ENCODE measurements around the gene ID2.

The ID2 gene

DNA sequence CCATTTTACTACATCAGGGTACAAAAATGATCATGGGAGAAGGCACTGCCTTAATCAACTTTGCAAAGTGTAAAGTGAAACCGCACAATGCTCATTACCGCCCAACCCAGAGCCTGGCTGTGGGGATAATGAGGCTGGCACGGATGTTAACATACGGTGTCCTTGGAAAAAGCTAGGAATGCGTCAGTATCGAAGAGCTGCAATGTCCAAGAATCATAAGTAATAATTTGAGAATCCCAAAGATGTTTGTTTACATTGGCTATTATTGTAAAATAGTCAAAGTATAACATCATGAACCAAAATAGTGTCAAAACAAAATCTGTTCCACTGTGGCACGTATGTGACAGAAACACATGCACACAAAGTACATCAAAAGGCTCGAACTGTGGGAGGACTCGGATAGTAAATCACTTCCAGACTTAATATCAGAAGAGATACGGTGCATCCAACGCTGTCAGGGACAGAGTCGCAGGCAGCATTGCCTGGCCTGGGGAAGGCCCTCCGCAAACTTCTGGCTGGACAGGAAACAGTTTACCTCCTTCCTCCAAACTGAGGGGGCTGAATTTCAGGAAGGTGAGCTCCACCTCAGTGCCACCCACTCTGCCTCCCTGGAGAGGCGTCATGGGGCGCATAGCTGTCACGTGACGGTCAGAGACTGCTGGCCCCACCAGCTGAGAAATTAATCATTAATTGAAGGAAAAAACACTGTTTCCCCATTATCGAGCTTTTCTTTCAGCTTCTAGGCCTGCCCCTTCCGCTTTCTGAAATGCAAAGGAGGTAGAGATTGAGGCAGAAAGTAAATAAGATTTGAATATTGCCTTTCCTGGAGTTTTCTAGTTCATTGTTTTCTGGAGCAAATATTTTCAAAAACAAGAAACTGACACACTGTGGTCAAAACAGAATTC is 1.8 kb upstream of the ID2 start:
- peaks cover 75% of the 10 kb centered on the region for H3K4me1 Mint-ChIP-seq (ENCODE audit: low read depth)
- peak overlapping the region; percentile 77 for H3K4me3 Mint-ChIP-seq
- no peaks in the 10 kb centered on the region for H3K9me3 Mint-ChIP-seq
- H3K27me3 Mint-ChIP-seq: peaks cover 34% of the 10 kb centered on the region
- intact Hi-C loops (cut with micrococcal nuclease): loop anchor here (5.0 to 10.0 kb wide), 2 partner anchors 133 to 375 kb away; no protein-coding TSS in a partner anchor
- peaks cover 13% of the 10 kb centered on the region for H3K36me3 Mint-ChIP-seq (ENCODE audit: low read depth)
- H3K27ac Mint-ChIP-seq: peak overlapping the region; percentile 82

DNA sequence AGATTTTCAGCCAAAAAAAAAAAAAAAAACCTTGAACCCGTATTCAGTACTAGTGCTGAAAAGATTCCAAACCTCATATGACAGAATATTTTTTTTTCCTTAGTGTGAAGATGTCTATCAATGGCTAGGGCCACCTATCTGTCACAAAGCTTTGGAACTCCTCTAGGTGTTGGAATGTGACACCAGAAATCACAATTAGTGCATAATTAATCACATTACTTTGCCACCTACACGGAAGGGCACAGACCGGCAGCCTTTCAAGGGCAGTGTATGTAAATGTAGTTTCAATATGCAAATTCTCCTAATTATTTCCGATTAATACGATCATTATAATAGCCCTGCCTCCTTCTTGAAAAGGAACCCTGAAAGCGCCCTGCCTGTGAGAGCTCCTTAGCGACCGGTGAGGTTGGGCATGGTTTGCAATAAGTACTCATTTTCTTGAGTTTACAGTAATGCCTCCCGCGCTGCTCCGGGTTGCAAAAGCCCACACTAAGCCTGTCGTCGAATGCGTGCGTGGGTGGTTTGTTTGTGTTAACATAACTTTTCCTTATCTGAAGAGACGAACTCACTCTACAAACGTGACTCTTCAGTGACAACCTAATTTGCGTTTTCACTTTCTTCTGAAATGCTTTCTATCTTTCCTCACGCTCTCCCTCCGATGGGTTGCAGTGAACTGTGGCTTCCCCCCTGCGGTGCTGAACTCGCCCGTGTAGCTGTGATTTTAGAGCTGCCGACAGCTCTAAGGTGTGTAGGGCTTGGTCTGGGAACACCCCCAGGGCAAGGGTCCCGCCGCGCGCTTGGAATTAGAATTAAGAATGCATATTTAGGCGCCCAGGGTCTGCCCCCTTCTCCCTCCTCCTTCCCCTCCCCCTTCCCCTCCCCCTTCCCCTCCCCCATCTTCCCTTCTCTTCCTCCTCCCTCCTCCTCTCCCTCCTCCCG is 765 bp upstream of the ID2 start:
- intact Hi-C loops (cut with micrococcal nuclease): loop anchor here (5.0 to 10.0 kb wide), 2 partner anchors 134 to 376 kb away; no protein-coding TSS in a partner anchor
- peaks cover 24% of the 10 kb centered on the region for H3K27me3 Mint-ChIP-seq
- peaks cover 75% of the 10 kb centered on the region for H3K4me1 Mint-ChIP-seq (ENCODE audit: low read depth)
- H3K36me3 Mint-ChIP-seq (ENCODE audit: low read depth): peaks cover 13% of the 10 kb centered on the region
- peak overlapping the region; percentile 95 for H3K4me3 Mint-ChIP-seq
- H3K9me3 Mint-ChIP-seq: no peaks in the 10 kb centered on the region
- H3K27ac Mint-ChIP-seq: peak overlapping the region; percentile 94

DNA sequence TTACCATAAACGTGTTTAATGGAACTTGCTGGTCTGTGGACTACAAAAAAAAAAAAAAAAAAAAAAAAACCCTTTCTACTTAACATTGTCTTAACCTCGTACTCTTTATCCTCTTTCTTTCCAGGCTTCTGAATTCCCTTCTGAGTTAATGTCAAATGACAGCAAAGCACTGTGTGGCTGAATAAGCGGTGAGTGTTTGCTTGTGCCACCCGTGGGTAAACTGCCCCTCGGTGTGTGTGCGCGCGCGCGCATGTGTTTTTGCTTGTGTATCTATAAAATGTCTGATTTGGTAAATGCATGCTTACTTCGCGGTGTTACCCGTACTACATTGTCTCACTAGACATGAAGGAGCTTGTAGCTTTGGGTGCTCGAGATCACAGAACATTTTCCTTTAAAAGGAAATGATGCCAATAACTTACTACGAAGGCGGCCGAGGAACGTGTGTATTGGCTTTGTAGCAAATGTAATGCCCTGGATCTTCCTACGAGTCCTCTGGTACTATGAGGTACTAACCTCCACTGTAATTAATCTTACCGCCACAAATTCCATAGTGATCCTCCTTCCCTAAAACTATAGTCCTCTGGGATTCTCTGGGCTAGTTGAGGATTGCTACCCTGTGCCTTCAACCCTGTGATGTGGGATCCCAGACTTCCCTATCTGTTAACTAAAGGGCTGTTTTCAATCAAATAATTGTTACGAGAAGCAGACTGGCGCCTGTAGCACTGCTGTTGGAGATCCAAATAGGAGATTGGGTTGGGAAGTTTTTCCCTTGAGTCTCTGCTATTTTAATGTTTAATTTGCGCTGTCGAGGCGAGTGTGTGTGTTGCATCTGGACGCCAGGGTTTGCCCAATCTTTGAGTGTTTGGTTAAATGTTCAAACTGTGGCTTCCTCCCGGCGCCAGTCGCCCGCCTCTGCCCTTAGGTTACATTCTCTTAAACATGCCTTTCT is 1.1 kb downstream of the ID2 start:
- peak overlapping the region; percentile 94 for H3K27ac Mint-ChIP-seq
- no peaks in the 10 kb centered on the region for H3K9me3 Mint-ChIP-seq
- intact Hi-C loops (cut with micrococcal nuclease): loop anchor here (2.0 to 10.0 kb wide), 3 partner anchors 106 to 378 kb away; no protein-coding TSS in a partner anchor
- H3K27me3 Mint-ChIP-seq: peaks cover 5% of the 10 kb centered on the region
- peak overlapping the region; percentile 95 for H3K4me3 Mint-ChIP-seq
- peaks cover 13% of the 10 kb centered on the region for H3K36me3 Mint-ChIP-seq (ENCODE audit: low read depth)
- peaks cover 57% of the 10 kb centered on the region for H3K4me1 Mint-ChIP-seq (ENCODE audit: low read depth)

DNA sequence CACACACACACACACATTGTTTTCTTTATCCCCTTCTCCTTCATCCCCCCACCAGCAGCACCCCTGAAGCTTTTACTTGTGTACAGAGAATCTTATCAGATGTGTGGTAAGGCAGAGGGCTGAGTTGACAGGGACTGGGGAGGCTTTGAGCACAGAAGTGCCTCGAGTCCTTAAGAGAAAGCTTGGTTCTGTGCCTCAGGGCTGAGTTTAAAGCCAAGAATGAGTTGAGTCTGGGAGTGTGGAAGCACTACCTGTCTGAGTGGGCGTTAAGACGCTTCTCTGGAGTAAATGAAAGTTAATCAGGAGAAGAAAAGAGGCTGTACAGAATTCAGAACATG is 2.7 kb downstream of the ID2 start:
- Mint-ChIP-seq H3K36me3 (ENCODE audit: low read depth) (peaks cover 13% of the 10 kb centered on the region), H3K4me3 (peak overlapping the region; percentile 85), H3K4me1 (ENCODE audit: low read depth) (peaks cover 45% of the 10 kb centered on the region), H3K27ac (peak overlapping the region; percentile 84), H3K27me3 (no peaks in the 10 kb centered on the region), H3K9me3 (no peaks in the 10 kb centered on the region)
- intact Hi-C loops (cut with micrococcal nuclease): loop anchor here (2.0 to 10.0 kb wide), 3 partner anchors 137 to 380 kb away; no protein-coding TSS in a partner anchor

DNA sequence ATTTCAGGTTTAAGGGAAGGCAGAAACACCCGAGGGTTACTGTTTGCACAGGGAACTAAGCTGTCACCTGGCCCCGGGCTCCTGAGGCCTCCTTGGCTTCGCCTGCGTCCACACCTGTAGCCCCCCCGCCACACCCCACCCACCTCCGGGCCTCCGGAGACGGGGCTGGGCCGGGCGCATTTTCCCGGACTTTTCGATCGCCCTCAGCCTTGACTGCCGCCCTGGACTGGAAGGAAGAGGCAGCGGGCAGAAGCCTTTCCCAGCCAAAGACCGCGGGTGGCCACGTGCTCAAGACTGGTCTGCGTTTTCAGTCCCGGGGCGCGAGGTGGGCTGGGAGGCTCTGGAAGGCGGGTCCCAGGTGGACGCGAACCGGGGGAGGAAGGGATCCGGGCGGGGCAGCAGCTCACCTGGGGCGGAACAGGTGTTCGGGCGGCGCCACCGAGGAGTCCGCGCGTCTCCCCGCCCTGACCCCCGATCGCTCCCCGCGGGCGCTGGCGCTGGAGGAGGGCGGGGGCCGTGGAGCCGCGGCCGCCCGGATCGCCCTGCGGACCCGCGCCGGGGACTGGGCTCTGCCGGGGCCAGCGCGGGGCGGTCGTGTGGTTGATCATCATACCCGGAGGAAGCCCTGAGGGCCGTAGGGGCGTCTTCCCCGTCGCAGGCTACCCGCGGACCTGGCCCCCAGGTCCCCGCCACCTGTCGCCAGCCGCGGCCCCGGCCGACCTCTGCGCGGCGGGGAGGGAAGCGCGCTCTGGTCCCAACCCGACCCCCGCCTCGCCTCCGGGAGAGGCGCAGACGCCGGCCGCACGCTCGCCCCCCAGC is 3.2 kb downstream of the ID2 start:
- H3K27ac Mint-ChIP-seq: peak overlapping the region; percentile 84
- H3K36me3 Mint-ChIP-seq (ENCODE audit: low read depth): peaks cover 13% of the 10 kb centered on the region
- no peaks in the 10 kb centered on the region for H3K9me3 Mint-ChIP-seq
- intact Hi-C loops (cut with micrococcal nuclease): loop anchor here (2.0 to 10.0 kb wide), 6 partner anchors 138 to 1588 kb away; no protein-coding TSS in a partner anchor
- peaks cover 39% of the 10 kb centered on the region for H3K4me1 Mint-ChIP-seq (ENCODE audit: low read depth)
- peaks cover 3% of the 10 kb centered on the region for H3K27me3 Mint-ChIP-seq
- H3K4me3 Mint-ChIP-seq: peak overlapping the region; percentile 85

DNA sequence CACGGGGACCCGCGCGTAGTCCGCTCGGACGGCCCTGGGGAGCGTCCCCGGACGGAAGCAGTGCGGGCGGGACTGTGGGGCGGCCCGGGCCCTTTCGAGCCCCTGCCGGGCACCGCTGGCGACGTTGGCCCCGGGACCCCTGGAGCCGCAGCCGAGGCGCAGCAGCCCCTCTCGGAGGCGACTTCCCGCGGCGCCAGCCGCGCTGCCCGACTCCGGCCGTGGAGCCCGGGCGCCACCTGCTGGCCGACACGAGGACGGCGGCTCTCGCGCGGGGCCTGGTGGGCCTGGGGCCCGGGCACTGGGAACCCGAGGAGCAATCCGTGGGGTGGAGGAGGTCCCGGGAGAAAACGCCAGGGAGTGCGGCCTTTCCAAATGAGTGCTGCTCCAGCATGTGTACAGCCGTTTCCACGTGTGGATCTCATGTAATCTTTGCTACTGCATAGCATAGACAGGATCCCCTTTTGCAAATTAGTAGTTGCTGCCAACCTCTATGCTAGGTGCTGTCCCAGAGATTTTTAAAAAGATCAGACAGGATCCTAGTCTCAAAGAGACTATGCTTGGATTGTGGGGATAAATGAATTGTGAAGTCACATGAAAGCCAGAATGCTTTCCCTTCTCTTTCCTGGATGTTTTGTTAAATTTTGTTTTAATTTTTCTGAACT is 4.0 kb downstream of the ID2 start:
- peaks cover 3% of the 10 kb centered on the region for H3K27me3 Mint-ChIP-seq
- H3K36me3 Mint-ChIP-seq (ENCODE audit: low read depth): peaks cover 13% of the 10 kb centered on the region
- peak overlapping the region; percentile 85 for H3K4me3 Mint-ChIP-seq
- H3K27ac Mint-ChIP-seq: no peak overlapping the region
- no peaks in the 10 kb centered on the region for H3K9me3 Mint-ChIP-seq
- intact Hi-C loops (cut with micrococcal nuclease): loop anchor here (2.0 to 10.0 kb wide), 6 partner anchors 161 to 1589 kb away; no protein-coding TSS in a partner anchor
- H3K4me1 Mint-ChIP-seq (ENCODE audit: low read depth): peaks cover 35% of the 10 kb centered on the region

DNA sequence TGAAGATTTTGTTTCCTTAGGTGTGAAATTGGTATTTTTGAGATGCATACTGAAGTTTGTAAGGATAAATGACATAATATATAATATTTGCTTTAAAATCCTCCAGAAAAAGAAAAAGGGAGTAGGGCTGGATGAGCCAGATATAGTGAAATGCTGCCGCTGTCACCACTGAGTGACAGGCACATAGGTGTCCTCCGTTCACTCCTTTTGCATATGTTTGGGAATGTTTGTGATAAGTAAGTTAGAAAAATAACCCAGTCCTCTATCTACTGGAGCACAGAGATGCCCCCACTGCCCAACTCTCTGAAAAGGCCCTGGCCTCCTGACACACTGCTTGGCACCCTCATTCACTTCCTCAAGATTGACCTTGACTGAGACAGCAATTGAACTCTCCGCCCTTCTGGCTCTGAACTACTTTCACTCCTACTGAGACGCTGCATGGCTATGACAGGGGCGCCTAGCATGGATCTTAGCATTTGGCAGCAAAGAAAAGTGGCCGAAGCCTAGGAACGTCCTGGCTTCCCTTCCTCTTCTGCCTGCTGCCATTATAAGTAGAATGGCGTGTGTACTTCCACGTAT is 10.1 kb downstream of the ID2 start:
- H3K27ac Mint-ChIP-seq: no peak overlapping the region
- H3K36me3 Mint-ChIP-seq (ENCODE audit: low read depth): no peaks in the 10 kb centered on the region
- no peak overlapping the region for H3K4me3 Mint-ChIP-seq
- H3K27me3 Mint-ChIP-seq: peaks cover 32% of the 10 kb centered on the region
- intact Hi-C loops (cut with micrococcal nuclease): no loop called here
- peaks cover 11% of the 10 kb centered on the region for H3K4me1 Mint-ChIP-seq (ENCODE audit: low read depth)
- no peaks in the 10 kb centered on the region for H3K9me3 Mint-ChIP-seq

DNA sequence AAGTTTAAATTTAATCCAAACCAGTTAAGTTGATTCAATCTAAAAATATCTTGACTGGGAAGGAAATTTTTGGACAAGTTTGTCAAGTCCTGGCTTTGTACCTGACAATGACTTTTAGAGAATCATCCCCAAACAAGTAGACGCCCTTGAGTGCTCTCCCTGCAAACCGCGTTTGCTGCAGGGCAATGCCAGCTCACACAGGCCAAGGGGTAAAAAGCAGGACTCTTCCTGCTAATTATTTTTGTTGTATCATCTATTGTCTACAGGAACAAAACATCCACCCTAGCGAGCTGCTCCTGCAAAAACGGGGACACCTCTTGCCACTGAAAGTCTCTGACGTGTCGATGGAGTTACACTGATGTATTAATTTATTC is 10.9 kb downstream of the ID2 start:
- intact Hi-C loops (cut with micrococcal nuclease): no loop called here
- no peak overlapping the region for H3K4me3 Mint-ChIP-seq
- H3K4me1 Mint-ChIP-seq (ENCODE audit: low read depth): peaks cover 11% of the 10 kb centered on the region
- H3K9me3 Mint-ChIP-seq: no peaks in the 10 kb centered on the region
- H3K27ac Mint-ChIP-seq: no peak overlapping the region
- H3K36me3 Mint-ChIP-seq (ENCODE audit: low read depth): no peaks in the 10 kb centered on the region
- H3K27me3 Mint-ChIP-seq: peaks cover 32% of the 10 kb centered on the region

DNA sequence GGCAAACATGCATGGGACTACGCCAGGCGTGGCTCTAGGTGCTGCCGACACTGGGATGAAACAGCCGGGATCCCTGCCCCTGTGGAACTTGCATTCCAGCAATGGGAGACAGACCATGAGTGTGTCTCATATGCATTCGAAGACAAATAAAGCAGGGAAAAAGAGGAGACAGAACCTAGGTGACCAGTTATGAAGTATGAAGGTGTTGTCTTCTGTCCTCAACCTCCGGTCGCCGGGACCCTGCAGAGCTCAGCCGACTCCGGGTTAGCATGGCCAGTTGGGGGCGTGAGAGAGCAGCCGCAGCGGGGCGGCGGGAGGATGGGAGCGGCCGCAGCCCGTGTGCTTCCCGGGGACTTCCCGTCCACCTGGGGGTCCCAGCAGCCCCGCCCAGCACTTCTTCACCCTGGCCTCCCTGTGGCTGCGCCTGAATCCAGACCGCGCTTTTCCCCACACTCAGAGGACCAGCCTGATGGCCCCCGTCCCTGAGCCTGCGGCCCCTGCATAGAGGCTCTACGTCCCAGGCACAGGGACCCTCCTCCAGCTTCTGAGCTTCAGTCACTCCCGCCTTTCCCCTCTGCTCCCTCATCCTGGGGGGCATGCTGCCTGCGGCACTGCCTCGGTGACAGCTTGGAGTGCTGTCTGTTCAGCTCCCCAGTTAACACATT is 11.4 kb downstream of the ID2 start:
- Mint-ChIP-seq H3K36me3 (ENCODE audit: low read depth) (no peaks in the 10 kb centered on the region), H3K4me3 (peak overlapping the region; percentile 37)
- intact Hi-C loops (cut with micrococcal nuclease): no loop called here

DNA sequence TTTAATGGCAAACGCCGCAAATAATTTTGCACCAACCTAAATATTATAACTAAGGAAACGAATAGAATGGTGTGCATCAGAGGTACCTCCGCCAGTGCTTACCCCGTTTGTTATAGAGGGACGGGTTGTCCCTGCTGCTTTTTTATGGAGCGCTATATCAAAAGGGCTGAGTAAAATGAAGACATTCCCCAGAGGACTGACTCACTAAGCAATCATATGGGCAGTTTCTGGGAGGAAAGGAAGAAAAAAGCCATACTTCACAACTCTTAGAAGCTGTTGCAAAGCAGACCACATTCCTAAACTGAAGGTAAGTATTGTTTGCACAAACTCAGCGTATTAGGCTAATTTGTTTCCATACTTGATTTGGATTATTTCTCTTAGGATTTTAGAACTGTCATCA is 12.9 kb downstream of the ID2 start:
- intact Hi-C loops (cut with micrococcal nuclease): no loop called here
- H3K27me3 Mint-ChIP-seq: peaks cover 32% of the 10 kb centered on the region
- no peaks in the 10 kb centered on the region for H3K36me3 Mint-ChIP-seq (ENCODE audit: low read depth)
- H3K27ac Mint-ChIP-seq: no peak overlapping the region
- no peak overlapping the region for H3K4me3 Mint-ChIP-seq
- H3K9me3 Mint-ChIP-seq: no peaks in the 10 kb centered on the region
- H3K4me1 Mint-ChIP-seq (ENCODE audit: low read depth): peaks cover 11% of the 10 kb centered on the region

More for the DNA sequence above, 11.4 kb downstream of the ID2 start:
- H3K27me3 Mint-ChIP-seq: peaks cover 32% of the 10 kb centered on the region
- H3K9me3 Mint-ChIP-seq: no peaks in the 10 kb centered on the region
- peaks cover 11% of the 10 kb centered on the region for H3K4me1 Mint-ChIP-seq (ENCODE audit: low read depth)
- H3K27ac Mint-ChIP-seq: no peak overlapping the region

DNA sequence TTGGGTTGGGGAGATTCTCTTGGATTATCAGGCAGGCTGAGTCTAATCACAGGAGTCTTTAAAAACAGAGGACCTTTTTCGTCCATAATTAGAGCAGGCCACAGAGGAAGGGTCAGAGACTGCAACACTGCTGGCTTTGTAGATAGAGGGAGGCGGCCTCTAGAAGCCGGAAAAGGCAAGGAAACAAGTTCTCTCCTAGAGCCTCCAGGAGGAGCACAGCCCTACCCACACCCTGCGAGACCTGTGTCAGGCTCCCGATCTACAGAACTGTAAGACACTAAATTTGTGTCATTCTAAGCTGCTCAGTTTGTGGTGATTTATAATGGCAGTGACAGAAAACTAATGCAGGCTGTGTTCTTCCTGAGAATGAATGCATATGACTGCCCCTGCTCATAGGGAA is 15.3 kb downstream of the ID2 start:
- H3K36me3 Mint-ChIP-seq (ENCODE audit: low read depth): no peaks in the 10 kb centered on the region
- peaks cover 20% of the 10 kb centered on the region for H3K27me3 Mint-ChIP-seq
- no peaks in the 10 kb centered on the region for H3K9me3 Mint-ChIP-seq
- peaks cover 11% of the 10 kb centered on the region for H3K4me1 Mint-ChIP-seq (ENCODE audit: low read depth)
- H3K4me3 Mint-ChIP-seq: no peak overlapping the region
- intact Hi-C loops (cut with micrococcal nuclease): no loop called here
- H3K27ac Mint-ChIP-seq: no peak overlapping the region
